HK-2 (cell line): ENCODE measurements around the gene CPEB2.

Experiments
- DNase-seq: peaks from one replicate; pipeline ENCODE4 v3.0.0-alpha.2; 2018; ENCODE audit not compliant: unreplicated experiment

The CPEB2 gene

GRCh38 chr4:15117270-15117946 is 115.1 kb downstream of the CPEB2 start:
- DNase-seq, result no peak

DNA sequence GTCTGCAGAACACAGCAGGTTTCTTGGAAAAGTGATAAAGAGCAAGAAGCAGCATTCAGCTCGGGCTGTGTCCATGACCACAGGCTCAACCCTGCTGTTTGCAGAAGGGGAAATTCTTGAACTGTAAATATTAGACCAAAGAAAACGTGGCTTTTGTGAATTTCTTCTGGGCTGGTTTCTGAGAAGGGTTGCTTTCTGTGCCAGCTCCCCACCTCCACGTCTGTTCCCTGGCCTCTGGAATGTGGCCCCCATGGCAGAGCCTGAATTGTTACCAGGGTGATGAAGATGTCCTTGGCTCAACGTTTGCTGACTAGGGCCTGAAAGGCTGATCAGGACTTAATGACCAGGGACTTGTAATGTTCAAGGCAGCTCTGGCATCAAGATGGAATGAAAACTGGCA is 116.0 kb downstream of the CPEB2 start:
- no peak for DNase-seq
